ENCODE measurements around the gene RPUSD2.

RPUSD2 gene

DNA sequence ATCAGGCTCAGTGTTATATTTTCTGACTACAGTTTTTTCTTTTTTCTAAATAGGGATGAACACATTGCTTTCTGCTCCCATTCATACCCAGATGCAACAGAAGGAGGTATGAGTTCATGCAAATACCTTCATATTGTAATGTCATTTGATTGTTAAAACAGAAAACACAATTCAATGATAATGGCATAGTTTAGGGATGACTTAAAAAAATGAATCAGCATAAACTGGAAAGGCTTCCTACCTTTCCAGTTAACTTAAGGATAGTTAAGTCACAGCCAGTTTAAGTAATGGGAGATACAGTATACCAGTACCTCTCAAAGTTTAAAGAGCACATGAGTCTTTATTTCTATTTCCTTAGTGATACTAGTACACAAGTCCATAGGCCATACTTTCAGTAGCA lies 49.8 kb downstream of the RPUSD2 start:
- DNase-seq, result no peak

GRCh38 chr15:40623361-40623760 lies 54.3 kb downstream of the RPUSD2 start:
- DNase-seq, result no peak

All from amygdala (tissue), 56 donors.